Stimulated activated naive CD8-positive, alpha-beta T cell treated with anti-CD3 and anti-CD28 coated beads, Interleukin-15, amount 100 ng/mL, for 72 hours (primary cell): ENCODE results near the gene THY1.
A peak's percentile ranks its signal among the peaks of the same experiment; 100 is the strongest.
"Not testable (repeated sequence)": the region's sequence is repeated elsewhere in the genome, so short reads cannot be mapped to it uniquely, and the experiment has no call there.

ENCODE experiments used
- ATAC-seq: fragments of 150-1000 bp; cut with Tn5 transposase; 2 replicates; pipeline ENCODE4 v1.10.0; 2021; ENCODE audit warnings: mild to moderate bottlenecking, moderate library complexity
- DNase-seq, 2 donors: peaks; one replicate each; pipeline ENCODE4 v3.0.0; 2021 to 2022
- H3K27ac Mint-ChIP-seq, 2 donors: one replicate each; pipeline ENCODE4 v1.8.0; 2022; ENCODE audit warnings: mild to moderate bottlenecking in 2 of 2, mixed read lengths in 2 of 2, moderate library complexity in 2 of 2
- H3K27me3 Mint-ChIP-seq: one replicate; pipeline ENCODE4 v1.8.0; 2022; ENCODE audit warnings: mixed read lengths
- H3K4me1 Mint-ChIP-seq: one replicate; pipeline ENCODE4 v1.8.0; 2022; ENCODE audit warnings: mild to moderate bottlenecking, mixed read lengths
- H3K4me3 Mint-ChIP-seq, 2 donors: one replicate each; pipeline ENCODE4 v1.8.0; 2022; ENCODE audit warnings: mild to moderate bottlenecking in 2 of 2, mixed read lengths in 2 of 2, moderate library complexity in 1 of 2
- H3K9me3 Mint-ChIP-seq, 2 donors: one replicate each; pipeline ENCODE4 v1.8.0; 2022; ENCODE audit warnings: mixed read lengths in 2 of 2

The THY1 gene

DNA sequence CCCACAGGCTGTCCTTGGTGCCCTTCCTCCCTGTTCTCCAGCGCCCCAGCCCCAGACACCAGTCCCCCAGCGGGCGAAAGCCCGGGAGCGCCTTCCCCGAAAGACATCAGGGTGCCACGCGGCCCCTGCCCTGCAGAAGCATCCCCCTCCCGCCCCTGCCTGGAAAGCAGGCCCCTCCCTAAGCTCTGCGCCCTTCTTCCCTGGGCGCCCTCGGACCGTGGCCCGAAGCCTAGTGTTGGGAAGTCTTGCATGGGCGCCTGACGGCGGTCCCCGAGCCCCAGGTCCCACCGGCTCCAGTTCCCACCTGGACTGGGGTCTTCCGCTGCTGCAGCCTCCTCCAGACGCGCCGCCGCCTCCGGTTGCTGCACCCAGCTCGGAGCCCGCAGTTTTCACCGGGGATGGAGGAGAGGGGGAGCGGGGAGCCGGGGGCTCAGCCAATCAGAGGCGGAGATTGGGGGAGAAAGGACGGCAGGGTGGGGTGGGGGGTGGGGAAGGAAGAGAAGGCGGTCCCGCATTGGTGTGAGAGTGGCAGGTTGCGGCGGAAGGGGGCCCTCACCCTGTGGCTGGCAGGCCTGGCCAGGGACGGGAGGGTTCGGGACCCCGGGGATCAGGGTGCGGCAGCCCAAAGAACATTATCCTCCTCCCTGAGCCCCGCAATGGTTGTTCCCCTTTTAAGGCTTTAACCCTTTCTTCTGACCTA lies at the start of gene THY1:
TSS of gene THY1 (minus strand) at position 364 of the 700 bp plus-strand sequence. CDS start 2,267 bp downstream, outside the sequence.
- Mint-ChIP-seq H3K27ac (no peak within 1 kb of the TSS), H3K4me1 (peaks cover 27% of the 10 kb centered on the region), H3K27me3 (peaks cover 72% of the 10 kb centered on the region), H3K4me3 (peak within 1 kb of the TSS; percentile 31 to 57), H3K9me3 (no peaks in the 10 kb centered on the region)
- ATAC-seq, result no peak
- DNase-seq, result no peak

DNA sequence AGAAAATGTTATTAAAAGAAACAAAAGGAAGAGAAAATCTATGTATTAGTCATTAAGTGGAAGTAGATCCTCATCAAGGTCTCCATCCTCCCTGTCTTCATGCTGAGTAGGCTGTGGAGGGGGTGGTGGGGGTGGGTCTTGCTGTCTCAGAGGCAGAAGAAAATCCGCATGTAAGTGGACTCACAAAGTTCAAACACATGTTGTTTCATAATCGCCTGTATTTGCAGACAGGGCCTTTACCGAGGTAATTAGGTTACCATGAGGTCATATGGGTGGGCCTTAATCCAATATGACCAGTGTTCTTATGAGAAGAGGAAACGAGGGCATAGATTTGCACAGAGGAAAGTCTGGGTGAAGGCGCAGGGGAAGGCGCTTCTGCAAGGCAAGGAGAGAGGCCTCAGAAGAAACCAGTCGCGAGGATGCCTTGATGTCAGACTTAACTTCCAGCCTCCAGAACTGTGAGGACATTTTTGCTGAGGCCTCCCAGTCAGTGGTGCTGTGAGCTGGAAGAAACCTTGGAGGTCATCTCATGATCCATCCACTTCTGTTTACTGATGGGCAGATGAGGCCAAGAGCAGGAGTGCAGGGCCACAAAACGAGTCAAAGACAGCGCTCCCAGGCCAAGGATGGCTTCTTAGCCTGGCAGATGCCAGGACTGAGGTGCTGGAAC lies 49.3 kb upstream of the THY1 start:
- no peaks in the 10 kb centered on the region for H3K4me1 Mint-ChIP-seq
- no peak overlapping the region for H3K4me3 Mint-ChIP-seq
- H3K27ac Mint-ChIP-seq, result no peak overlapping the region
- peaks cover 63% of the 10 kb centered on the region for H3K27me3 Mint-ChIP-seq
- no peak for ATAC-seq
- DNase-seq, result no peak
- H3K9me3 Mint-ChIP-seq, result peaks cover 0 to 10% of the 10 kb centered on the region in 2 donors

DNA sequence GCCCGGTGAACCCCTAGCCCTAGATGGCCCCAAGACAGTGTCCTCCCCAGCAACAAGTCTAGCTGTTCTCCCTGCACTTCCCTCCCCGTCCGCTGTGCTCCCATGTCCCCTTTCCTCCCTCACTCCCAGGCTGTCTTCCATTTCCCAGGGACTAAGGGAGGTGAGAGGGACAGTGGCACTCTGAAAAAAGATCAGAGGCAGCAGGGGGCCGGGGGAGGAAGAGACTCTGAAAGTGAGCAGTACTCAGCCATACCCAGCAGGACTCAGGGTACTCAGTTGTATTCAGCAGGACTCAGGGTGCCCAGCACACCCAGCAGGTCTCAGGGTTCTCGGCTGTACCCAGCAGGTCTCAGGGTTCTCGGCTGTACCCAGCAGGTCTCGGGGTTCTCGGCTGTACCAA lies 48.4 kb upstream of the THY1 start:
- no peaks in the 10 kb centered on the region for H3K4me1 Mint-ChIP-seq

DNA sequence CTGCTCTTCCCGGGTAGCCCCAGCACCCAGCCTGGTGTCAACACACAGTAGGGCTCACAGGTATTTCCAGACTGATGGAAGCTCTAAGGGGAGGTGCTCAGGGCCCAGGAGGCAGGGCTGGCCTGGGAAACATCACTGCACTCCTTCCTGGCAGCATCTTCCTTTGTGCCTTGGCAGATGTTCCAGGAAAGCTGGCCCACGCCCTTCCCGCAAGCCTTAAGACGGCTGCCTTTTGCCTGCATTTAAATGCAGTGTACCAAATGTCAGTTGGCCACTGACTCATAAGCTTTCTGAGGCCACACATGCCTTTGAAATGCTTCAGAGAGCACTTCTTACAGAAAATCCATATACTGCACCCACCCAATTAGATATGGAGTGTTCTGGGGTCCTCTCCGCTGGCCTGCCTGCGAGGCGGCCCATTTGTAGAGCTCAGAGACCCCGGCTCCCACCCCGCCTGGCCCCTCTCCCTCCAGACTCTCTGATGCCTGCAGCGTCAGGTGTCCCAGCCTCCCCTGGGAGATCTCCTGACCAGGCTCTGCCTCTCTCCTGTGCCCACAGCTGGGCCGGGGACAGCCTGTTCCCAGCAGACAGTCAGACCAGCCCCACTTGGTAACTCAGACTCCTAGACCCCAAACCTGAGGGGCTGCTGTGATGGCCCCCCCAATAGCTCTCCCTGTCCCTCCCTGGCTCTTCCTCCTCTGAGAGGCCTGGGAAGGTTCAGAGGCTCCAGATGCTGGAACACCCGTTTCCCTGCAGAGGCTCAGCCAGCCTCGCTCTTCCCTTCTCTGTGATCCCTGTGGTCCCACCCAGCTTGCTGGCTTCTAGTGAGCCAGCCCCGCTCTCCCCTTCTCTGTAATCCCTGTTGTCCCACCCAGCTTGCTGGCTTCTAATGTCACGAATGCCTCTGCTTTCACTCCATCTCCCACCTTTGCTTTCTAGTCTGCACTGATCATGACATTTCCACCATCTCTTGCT lies 47.6 kb upstream of the THY1 start:
- H3K4me3 Mint-ChIP-seq, result no peak overlapping the region
- no peak for ATAC-seq

More for the DNA sequence above, 48.4 kb upstream of the THY1 start:
- DNase-seq (no peak), ATAC-seq (no peak)
- no peak overlapping the region for H3K27ac Mint-ChIP-seq
- H3K27me3 Mint-ChIP-seq, result peaks cover 60% of the 10 kb centered on the region
- H3K9me3 Mint-ChIP-seq, result peaks cover 0 to 17% of the 10 kb centered on the region in 2 donors
- H3K4me3 Mint-ChIP-seq, result no peak overlapping the region

DNA sequence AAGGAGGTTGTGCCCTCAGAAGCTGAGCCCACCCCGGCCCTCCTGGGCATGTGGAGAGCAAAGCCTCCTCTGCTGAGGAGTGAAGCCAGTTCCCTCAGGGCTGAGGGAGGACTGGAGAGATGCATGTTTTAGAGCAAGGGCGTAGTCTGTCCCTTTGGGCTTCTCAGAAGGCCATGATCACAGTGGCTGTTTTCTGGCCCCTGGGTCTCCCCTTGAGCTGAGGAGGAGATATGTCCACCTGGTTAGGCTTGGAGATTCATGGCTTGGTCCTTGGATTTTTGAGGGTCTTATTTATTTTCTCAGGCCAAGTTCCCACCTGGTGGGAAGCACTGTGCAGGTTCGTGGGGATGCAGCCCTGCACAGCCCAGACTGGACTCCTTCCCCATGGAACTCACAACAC lies 46.5 kb upstream of the THY1 start:
- no peak overlapping the region for H3K4me3 Mint-ChIP-seq
- peak overlapping the region in 1 of 2 donors; percentile 9 for H3K27ac Mint-ChIP-seq
- DNase-seq, result no peak
- ATAC-seq, result no peak
- H3K4me1 Mint-ChIP-seq, result no peaks in the 10 kb centered on the region
- peaks cover 59% of the 10 kb centered on the region for H3K27me3 Mint-ChIP-seq
- peaks cover 5 to 27% of the 10 kb centered on the region in 2 donors for H3K9me3 Mint-ChIP-seq

More for the DNA sequence above, 47.6 kb upstream of the THY1 start:
- H3K27ac Mint-ChIP-seq, result no peak overlapping the region
- no peaks in the 10 kb centered on the region for H3K4me1 Mint-ChIP-seq
- peaks cover 0 to 21% of the 10 kb centered on the region in 2 donors for H3K9me3 Mint-ChIP-seq
- DNase-seq, result no peak
- peaks cover 55% of the 10 kb centered on the region for H3K27me3 Mint-ChIP-seq

DNA sequence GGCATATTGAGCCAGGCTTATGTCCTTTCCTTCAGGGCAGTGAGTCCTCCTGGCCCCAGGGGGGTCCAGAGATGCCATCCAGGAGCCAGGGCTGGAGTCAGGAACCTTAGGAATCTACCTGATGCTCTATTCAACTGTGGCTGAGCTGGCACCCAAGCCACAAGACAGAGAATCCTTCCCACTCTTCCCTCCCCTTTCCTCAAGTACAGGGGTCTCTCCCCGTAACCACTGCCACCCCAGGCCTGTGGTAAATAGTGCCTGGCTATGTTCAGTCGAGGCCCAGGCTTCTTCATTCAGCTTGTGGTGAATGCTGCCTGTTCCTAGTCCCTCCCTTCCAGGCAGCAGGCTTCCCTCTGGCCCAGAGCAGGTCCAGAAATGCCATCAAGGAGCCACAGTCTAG lies 45.5 kb upstream of the THY1 start:
- DNase-seq (no peak), ATAC-seq (no peak)
- no peak overlapping the region for H3K4me3 Mint-ChIP-seq
- no peak overlapping the region for H3K27ac Mint-ChIP-seq
- no peaks in the 10 kb centered on the region for H3K4me1 Mint-ChIP-seq
- H3K27me3 Mint-ChIP-seq, result peaks cover 69% of the 10 kb centered on the region
- peaks cover 8 to 32% of the 10 kb centered on the region in 2 donors for H3K9me3 Mint-ChIP-seq

DNA sequence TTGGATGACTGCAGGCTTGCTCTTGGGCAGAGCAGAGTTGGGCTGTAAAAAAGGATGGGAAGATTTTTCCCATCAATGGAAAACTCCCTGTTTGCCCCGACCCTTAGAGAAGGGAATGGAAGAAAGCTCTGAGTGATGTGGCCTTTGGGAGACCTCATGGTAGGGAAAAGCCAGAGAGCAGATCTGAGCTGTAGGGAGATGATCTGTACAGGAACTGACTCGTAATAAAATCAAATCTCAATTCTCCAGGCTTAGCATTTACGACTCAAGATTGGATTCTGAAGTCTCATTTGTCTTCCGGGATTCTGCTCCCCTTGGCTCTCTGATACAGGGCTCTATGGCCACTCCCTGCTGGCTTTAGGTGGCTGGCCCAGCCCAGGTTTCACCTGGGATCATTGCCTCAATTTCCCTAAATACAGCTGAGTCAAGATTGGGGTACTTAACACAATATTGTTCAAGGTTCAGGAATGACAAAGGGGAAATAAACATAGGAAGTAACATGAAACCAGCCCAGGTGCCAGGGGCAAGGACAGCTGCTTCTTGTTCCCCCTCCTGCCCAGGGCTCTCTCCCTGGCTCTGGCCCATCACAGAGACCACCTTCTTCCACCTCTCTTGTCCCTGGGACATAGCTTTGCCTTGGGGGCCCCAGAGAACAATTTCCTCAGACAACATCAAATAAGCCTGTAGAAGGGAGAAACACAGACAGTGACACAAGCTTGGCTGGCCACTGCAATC lies 38.4 kb upstream of the THY1 start:
- peaks cover 10% of the 10 kb centered on the region for H3K4me1 Mint-ChIP-seq
- no peak overlapping the region for H3K4me3 Mint-ChIP-seq
- ATAC-seq (no peak), DNase-seq (no peak)
- peaks cover 14 to 21% of the 10 kb centered on the region in 2 donors for H3K9me3 Mint-ChIP-seq
- peaks cover 51% of the 10 kb centered on the region for H3K27me3 Mint-ChIP-seq
- no peak overlapping the region for H3K27ac Mint-ChIP-seq

DNA sequence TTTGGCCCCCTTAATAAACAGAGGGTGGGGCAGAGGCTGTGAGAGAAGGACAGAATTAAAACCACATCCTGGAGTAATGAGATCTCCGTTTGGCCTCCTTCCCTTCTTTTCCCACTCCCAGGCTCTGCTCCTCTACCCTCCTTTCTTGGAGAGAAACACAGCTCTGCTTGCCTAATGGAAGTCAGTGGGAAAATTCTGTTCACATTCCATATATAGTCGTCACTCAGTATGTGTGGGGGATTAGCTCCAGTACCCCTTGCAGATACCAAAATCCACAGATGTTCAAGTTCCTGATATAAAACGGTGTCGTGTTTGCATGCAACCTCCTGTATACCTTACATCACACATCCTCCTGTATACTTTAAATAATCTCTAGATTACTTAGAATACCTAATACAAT lies 37.6 kb upstream of the THY1 start:
- Mint-ChIP-seq H3K9me3 (peaks cover 14 to 16% of the 10 kb centered on the region in 2 donors), H3K27me3 (peaks cover 56% of the 10 kb centered on the region), H3K4me3 (no peak overlapping the region), H3K27ac (no peak overlapping the region), H3K4me1 (peaks cover 10% of the 10 kb centered on the region)
- no peak for ATAC-seq
- DNase-seq, result no peak

DNA sequence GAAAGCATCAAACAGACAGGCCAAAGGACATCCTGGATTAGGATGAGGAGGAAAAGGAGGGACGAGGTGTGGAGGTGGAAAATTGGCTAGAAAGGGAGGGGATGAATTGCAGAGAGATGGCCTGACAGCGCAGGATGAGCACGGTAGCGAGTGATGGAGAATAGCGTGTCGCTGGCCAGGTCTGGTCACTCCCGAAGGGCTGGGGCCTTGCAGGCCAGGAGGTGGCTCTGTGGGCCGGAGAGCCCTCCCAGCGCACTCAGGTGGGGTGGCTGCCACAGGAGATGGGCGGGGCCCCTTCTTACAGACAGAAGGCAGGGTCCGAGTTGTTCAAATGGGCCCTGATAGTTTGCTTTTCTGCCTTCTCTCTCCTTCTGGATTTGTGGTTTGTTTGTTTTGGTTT lies 37.1 kb upstream of the THY1 start:
- Mint-ChIP-seq H3K4me3 (no peak overlapping the region), H3K9me3 (peaks cover 12 to 14% of the 10 kb centered on the region in 2 donors)
- ATAC-seq, result no peak

DNA sequence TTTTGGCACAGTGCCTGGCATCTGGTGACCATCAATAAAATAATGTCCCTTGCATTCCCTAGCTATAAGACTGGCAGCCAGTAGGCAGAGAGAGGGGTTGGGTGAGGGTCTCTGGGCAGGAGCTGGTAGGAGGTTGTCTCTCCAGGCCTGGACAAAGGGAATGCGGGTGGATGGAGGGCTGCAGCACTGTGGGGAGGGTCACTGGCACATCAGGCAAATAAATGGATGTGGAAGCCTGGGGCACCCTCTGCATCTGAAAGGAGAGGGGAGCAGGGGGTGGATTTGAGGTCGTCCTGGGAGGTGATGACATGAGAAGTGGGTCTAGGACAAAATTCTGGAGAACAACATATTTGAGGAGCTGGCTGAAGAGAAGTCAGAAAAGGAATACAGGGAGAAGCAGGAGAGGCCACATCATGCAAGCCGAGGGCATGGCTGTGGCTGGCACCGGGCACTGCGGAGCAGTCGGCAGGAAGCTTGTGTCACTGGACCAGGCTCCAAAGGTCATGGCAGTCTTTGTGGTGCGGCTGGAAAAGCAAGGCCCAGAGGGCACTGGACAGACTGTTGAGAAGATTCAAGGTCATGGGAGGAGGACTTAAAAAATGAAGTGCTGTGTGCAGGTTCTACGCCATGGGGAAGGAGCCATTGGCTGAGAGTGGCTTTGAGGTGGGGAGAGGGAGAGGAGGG lies 36.5 kb upstream of the THY1 start:
- Mint-ChIP-seq H3K4me3 (no peak overlapping the region), H3K27ac (no peak overlapping the region), H3K27me3 (peaks cover 52% of the 10 kb centered on the region), H3K9me3 (peaks cover 9 to 10% of the 10 kb centered on the region in 2 donors), H3K4me1 (peaks cover 10% of the 10 kb centered on the region)
- DNase-seq (no peak), ATAC-seq (no peak)

More for the DNA sequence above, 37.1 kb upstream of the THY1 start:
- Mint-ChIP-seq H3K4me1 (peaks cover 10% of the 10 kb centered on the region), H3K27ac (no peak overlapping the region), H3K27me3 (peaks cover 56% of the 10 kb centered on the region)
- no peak for DNase-seq

DNA sequence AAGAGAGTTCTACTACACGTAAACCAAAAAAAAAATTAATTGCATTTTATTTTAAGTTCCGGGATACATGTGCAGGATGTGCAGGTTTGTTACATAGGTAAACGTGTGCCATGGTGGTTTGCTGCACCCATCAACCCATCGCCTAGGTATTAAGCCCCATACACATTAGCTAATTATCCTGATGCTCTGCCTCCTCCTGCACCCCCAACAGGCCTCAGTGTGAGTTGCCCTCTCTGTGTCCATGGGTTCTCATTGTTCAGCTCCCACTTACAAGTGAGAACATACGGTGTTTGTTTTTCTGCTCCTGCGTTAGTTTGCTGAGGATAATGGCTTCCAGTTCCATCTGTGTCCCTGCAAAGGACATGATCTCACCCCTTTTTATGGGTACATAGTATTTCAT lies 32.7 kb upstream of the THY1 start:
- not testable (repeated sequence) for H3K4me3 Mint-ChIP-seq, H3K27ac Mint-ChIP-seq, H3K9me3 Mint-ChIP-seq, ATAC-seq, DNase-seq, H3K4me1 Mint-ChIP-seq
- peaks cover 50% of the 10 kb centered on the region for H3K27me3 Mint-ChIP-seq

DNA sequence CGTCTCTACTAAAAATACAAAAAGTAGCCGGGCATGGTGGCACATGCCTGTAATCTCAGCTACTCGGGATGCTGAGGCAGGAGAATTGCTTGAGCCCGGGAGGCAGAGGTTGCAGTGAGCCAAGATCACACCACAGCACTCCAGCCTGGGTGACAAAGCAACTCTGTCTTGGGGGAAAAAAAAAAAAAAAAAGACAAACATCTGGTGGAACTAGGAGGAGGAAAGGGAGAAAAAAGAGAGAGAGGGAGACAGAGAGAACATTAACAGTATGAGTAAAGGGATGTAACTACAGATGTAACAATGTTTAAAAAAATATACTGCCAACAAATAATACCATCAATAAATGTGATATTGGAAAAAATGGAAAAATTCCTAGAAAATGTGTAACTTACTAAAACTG lies 32.3 kb upstream of the THY1 start:
- H3K9me3 Mint-ChIP-seq, H3K27ac Mint-ChIP-seq, H3K4me3 Mint-ChIP-seq, ATAC-seq, DNase-seq, H3K4me1 Mint-ChIP-seq: not testable (repeated sequence)
- peaks cover 46% of the 10 kb centered on the region for H3K27me3 Mint-ChIP-seq

DNA sequence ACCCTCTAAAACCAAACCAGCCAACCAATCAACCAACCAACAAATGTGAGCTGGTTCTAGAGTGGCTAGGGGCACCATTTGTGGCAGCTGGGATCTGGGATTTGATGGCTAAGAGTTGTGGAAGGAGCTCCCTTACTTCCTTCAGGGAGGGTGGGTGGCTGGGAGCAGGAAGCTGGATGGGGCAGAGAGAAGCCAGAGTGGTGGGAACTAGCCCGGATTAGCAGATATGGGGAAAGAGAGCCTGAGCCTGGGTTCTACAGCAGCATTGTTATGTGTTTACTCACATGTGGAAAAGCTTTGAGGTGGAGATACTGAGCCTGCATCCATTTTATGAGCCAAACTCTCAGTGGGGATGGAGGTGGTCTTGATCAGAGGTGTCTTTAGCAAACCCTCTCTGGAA lies 30.9 kb upstream of the THY1 start:
- H3K4me1 Mint-ChIP-seq, result no peaks in the 10 kb centered on the region
- no peaks in the 10 kb centered on the region for H3K9me3 Mint-ChIP-seq
- H3K27me3 Mint-ChIP-seq, result peaks cover 32% of the 10 kb centered on the region
- no peak overlapping the region for H3K4me3 Mint-ChIP-seq
- no peak for ATAC-seq
- DNase-seq, result no peak
- no peak overlapping the region for H3K27ac Mint-ChIP-seq

DNA sequence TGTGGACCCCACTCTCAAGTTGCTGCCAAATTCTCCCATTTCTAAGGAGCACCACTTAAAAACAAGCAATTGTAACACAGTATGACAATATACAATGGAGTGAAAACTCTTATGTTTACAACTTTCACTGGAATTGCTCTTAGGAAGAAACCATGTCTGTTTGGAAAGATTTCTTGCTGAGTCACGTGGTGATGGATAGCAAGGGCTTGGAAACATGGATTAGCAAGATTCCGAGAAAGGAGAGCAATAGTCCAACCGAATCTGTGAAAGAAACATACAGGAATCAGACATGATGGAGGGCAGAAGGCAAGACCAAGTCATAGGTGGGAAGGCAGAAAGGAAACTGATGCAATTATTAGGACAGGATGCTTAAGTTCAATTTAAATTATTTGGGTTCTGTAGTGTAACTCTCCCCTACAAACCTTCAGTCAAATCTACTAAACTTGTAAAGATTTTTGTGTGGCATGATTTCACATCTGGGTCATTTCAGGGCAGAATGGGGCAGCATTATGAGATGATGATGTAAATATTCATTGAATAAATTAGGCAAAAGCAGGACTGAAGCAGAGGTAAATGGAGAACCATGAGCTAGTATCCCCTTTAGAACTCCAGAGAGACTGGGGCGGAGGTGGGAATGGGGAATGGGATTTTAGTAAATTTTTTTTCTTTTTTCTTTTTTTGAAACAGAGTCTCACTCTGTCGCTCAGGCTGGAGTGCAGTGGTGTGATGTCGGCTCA lies 27.8 kb upstream of the THY1 start:
- H3K27me3 Mint-ChIP-seq, result peaks cover 51% of the 10 kb centered on the region
- no peak overlapping the region for H3K27ac Mint-ChIP-seq
- no peak for ATAC-seq
- H3K4me1 Mint-ChIP-seq, result peaks cover 7% of the 10 kb centered on the region
- no peaks in the 10 kb centered on the region for H3K9me3 Mint-ChIP-seq
- no peak overlapping the region for H3K4me3 Mint-ChIP-seq
- DNase-seq, result no peak
